Neural cell (in vitro differentiated cells): ENCODE measurements around the gene A2ML1. TPM values are rescaled to one million over a fixed set of nuclear protein-coding genes. Genes with fewer than 3 reads are reported as not detected.

Experiments
- H2AFZ ChIP-seq: fragments of 200-600, 300-800 bp; sonication (generic), shearing (Covaris generic); 2 replicates; pipeline ENCODE4 v1.6.0; 2014; ENCODE audit warnings: low read depth, mild to moderate bottlenecking, antibody characterized with exemption, low read length, moderate library complexity
- H3F3A ChIP-seq: fragments of 200-600 bp; shearing (Covaris generic); 2 replicates; pipeline ENCODE4 v1.6.1; 2016; ENCODE audit warnings: mild to moderate bottlenecking, moderate library complexity, mixed read lengths, antibody characterized with exemption, low read length; ENCODE audit not compliant: insufficient read depth, poor library complexity, severe bottlenecking
- H3K27ac ChIP-seq: fragments of 200-600, 300-800 bp; sonication (generic), shearing (Covaris generic); 2 replicates; pipeline ENCODE4 v1.5.1; 2014; ENCODE audit warnings: mild to moderate bottlenecking, low read length, moderate library complexity
- H3K27me3 ChIP-seq: fragments of 300-800, 200-600 bp; sonication (generic), shearing (Covaris generic); 2 replicates; pipeline ENCODE4 v1.6.0; 2014; ENCODE audit warnings: mild to moderate bottlenecking, low read depth, low read length, moderate library complexity; ENCODE audit not compliant: insufficient read depth
- H3K36me3 ChIP-seq: fragments of 300-800, 200-600 bp; sonication (generic), shearing (Covaris generic); 2 replicates; pipeline ENCODE4 v1.5.1; 2014; ENCODE audit warnings: mild to moderate bottlenecking, antibody characterized with exemption, low read length, moderate library complexity; ENCODE audit not compliant: insufficient read depth
- H3K4me2 ChIP-seq: fragments of 300-800, 200-600 bp; sonication (generic), shearing (Covaris generic); 2 replicates; pipeline ENCODE4 v1.6.0; 2014; ENCODE audit warnings: mild to moderate bottlenecking, low read length
- H3K4me3 ChIP-seq: fragments of 300-800, 200-600 bp; sonication (generic), shearing (Covaris generic); 2 replicates; pipeline ENCODE4 v1.5.1; 2014; ENCODE audit warnings: mild to moderate bottlenecking, low read length, moderate library complexity
- H3K79me2 ChIP-seq: fragments of 200-600 bp; shearing (Covaris generic); replicated peaks from 2 replicates; pipeline ENCODE4 v1.6.0; 2014; ENCODE audit warnings: mild to moderate bottlenecking, low read length, moderate library complexity; ENCODE audit not compliant: insufficient read depth
- H3K9ac ChIP-seq: fragments of 300-800, 200-600 bp; sonication (generic), shearing (Covaris generic); 2 replicates; pipeline ENCODE4 v1.6.1; 2016; ENCODE audit warnings: mild to moderate bottlenecking, low read length, mixed read lengths
- H3K9me2 ChIP-seq: fragments of 200-600 bp; shearing (Covaris generic); 2 replicates; pipeline ENCODE4 v1.6.1; 2016; ENCODE audit warnings: mild to moderate bottlenecking, low read length, mixed read lengths; ENCODE audit not compliant: insufficient read depth
- H3K9me3 ChIP-seq: fragments of 200-600, 300-800 bp; sonication (generic), shearing (Covaris generic); 2 replicates; pipeline ENCODE4 v1.6.1; 2016; ENCODE audit warnings: mild to moderate bottlenecking, mixed run types, low read length, moderate library complexity, mixed read lengths
- H4K20me1 ChIP-seq: fragments of 200-600 bp; shearing (Covaris generic); 2 replicates; pipeline ENCODE4 v1.6.1; 2016; ENCODE audit warnings: mild to moderate bottlenecking, mixed run types; ENCODE audit not compliant: insufficient read depth
- EP300 ChIP-seq: fragments of 450-650 bp; conservative IDR thresholded peaks from 2 replicates; pipeline ENCODE4 v1.6.1; 2014; ENCODE audit warnings: antibody characterized with exemption, mild to moderate bottlenecking, moderate library complexity; ENCODE audit not compliant: poor library complexity, severe bottlenecking
- EZH2 ChIP-seq: fragments of 200-600, 300-800 bp; shearing (Covaris generic), sonication (generic); IDR thresholded peaks from 2 replicates; pipeline ENCODE4 v1.6.1; 2014; ENCODE audit warnings: antibody characterized with exemption, low read length, borderline replicate concordance, mild to moderate bottlenecking; ENCODE audit not compliant: insufficient read depth, poor library complexity, severe bottlenecking
- MXI1 ChIP-seq: fragments of 450-650 bp; conservative IDR thresholded peaks from 2 replicates; pipeline ENCODE4 v1.6.1; 2014; ENCODE audit warnings: antibody characterized with exemption, mild to moderate bottlenecking; ENCODE audit not compliant: poor library complexity, severe bottlenecking
- POLR2AphosphoS5 ChIP-seq: IDR thresholded peaks from 2 replicates; pipeline ENCODE4 v1.6.1; 2012
- RAD21 ChIP-seq: fragments of 450-650 bp; conservative IDR thresholded peaks from 2 replicates; pipeline ENCODE4 v1.6.1; 2014; ENCODE audit warnings: antibody characterized with exemption, mild to moderate bottlenecking, moderate library complexity
- SMC3 ChIP-seq: fragments of 450-650 bp; conservative IDR thresholded peaks from 2 replicates; pipeline ENCODE4 v1.6.1; 2014; ENCODE audit warnings: antibody characterized with exemption, mild to moderate bottlenecking, moderate library complexity; ENCODE audit not compliant: poor library complexity
- TAF1 ChIP-seq: IDR thresholded peaks from 2 replicates; pipeline ENCODE4 v1.6.1; 2012; ENCODE audit warnings: low read depth
- polyA plus RNA-seq: library from polyadenylated mRNA; depleted of rRNA; stranded (reverse); fragments of >200 nt; gene quantifications from 2 replicates; pipeline ENCODE4 v1.2.3, GENCODE V29; 2014
- TF ChIP-seq, protein P1 (sequence below): fragments of 450-650 bp; IDR thresholded peaks from 2 replicates; pipeline ENCODE4 v1.5.1; 2014; ENCODE audit warnings: antibody characterized with exemption, mild to moderate bottlenecking, moderate library complexity; ENCODE audit not compliant: poor library complexity, severe bottlenecking
- TF ChIP-seq, protein P2 (sequence below): IDR thresholded peaks from 2 replicates; pipeline ENCODE4 v1.6.1; 2012; ENCODE audit warnings: borderline replicate concordance

A2ML1 gene
- polyA plus RNA-seq, 1 donor from 2014 or later, result not detected

DNA sequence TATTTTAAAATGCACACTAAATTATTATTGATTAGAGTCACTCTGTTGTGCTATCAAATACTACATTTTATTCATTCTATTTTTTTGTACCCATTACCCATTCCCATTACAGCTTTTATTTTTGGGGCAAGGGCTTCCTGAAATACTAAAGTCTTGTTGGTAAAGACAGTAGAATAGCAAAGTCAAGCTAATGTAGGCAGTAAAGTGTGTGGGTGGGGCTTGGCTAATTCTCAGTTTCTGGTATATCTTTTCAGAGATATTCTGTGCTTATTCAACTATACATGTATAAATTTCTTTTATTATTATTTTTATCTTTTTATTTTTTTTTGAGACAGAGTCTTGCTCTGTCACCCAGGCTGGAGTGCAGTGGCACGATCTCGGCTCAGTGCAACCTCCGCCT, 69.6 kb downstream of the A2ML1 start:
- no peaks in the 10 kb centered on the region for H3K36me3 ChIP-seq
- no peak overlapping the region for H3K4me2 ChIP-seq
- H3K79me2 ChIP-seq, result no peaks in the 10 kb centered on the region
- H2AFZ ChIP-seq, result no peak overlapping the region
- H3K9ac ChIP-seq, result no peak overlapping the region
- no peaks in the 10 kb centered on the region for H3K9me3 ChIP-seq
- H3K27ac ChIP-seq, result no peak overlapping the region
- H3F3A ChIP-seq, result no peaks in the 10 kb centered on the region
- no peak for TF ChIP-seq SMC3
- TF ChIP-seq, protein P1, sequence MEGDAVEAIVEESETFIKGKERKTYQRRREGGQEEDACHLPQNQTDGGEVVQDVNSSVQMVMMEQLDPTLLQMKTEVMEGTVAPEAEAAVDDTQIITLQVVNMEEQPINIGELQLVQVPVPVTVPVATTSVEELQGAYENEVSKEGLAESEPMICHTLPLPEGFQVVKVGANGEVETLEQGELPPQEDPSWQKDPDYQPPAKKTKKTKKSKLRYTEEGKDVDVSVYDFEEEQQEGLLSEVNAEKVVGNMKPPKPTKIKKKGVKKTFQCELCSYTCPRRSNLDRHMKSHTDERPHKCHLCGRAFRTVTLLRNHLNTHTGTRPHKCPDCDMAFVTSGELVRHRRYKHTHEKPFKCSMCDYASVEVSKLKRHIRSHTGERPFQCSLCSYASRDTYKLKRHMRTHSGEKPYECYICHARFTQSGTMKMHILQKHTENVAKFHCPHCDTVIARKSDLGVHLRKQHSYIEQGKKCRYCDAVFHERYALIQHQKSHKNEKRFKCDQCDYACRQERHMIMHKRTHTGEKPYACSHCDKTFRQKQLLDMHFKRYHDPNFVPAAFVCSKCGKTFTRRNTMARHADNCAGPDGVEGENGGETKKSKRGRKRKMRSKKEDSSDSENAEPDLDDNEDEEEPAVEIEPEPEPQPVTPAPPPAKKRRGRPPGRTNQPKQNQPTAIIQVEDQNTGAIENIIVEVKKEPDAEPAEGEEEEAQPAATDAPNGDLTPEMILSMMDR, result no peak
- no peak for TF ChIP-seq MXI1
- no peak for TF ChIP-seq TAF1
- no peak for TF ChIP-seq POLR2AphosphoS5
- no peak for TF ChIP-seq RAD21
- no peak for TF ChIP-seq EZH2
- TF ChIP-seq, protein P2, sequence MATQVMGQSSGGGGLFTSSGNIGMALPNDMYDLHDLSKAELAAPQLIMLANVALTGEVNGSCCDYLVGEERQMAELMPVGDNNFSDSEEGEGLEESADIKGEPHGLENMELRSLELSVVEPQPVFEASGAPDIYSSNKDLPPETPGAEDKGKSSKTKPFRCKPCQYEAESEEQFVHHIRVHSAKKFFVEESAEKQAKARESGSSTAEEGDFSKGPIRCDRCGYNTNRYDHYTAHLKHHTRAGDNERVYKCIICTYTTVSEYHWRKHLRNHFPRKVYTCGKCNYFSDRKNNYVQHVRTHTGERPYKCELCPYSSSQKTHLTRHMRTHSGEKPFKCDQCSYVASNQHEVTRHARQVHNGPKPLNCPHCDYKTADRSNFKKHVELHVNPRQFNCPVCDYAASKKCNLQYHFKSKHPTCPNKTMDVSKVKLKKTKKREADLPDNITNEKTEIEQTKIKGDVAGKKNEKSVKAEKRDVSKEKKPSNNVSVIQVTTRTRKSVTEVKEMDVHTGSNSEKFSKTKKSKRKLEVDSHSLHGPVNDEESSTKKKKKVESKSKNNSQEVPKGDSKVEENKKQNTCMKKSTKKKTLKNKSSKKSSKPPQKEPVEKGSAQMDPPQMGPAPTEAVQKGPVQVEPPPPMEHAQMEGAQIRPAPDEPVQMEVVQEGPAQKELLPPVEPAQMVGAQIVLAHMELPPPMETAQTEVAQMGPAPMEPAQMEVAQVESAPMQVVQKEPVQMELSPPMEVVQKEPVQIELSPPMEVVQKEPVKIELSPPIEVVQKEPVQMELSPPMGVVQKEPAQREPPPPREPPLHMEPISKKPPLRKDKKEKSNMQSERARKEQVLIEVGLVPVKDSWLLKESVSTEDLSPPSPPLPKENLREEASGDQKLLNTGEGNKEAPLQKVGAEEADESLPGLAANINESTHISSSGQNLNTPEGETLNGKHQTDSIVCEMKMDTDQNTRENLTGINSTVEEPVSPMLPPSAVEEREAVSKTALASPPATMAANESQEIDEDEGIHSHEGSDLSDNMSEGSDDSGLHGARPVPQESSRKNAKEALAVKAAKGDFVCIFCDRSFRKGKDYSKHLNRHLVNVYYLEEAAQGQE, result no peak
- TF ChIP-seq EP300, result no peak
- no peak overlapping the region for H3K4me3 ChIP-seq
- no peaks in the 10 kb centered on the region for H3K27me3 ChIP-seq
- H3K9me2 ChIP-seq, result no peaks in the 10 kb centered on the region
- no peaks in the 10 kb centered on the region for H4K20me1 ChIP-seq

DNA sequence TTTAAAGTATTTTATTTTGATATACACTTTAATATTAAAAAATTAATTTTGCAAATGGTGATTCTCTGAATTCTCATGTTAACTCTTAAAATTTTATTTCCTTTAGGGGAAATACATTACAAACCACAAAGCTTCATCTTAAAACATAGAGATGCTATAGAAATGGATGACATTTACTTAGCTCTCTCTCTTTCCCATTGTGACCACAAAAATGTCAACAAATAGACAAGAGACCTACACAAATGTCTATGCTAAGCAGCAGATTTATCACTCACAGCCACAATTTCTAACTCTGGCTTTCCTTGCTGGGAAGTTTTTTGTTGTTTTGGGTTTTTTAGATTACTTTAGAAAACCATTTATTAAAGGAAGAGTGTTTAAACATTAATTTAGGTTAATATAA, 72.0 kb downstream of the A2ML1 start:
- Histone ChIP-seq H3K27ac (no peak overlapping the region), H3K9ac (no peak overlapping the region), H3K79me2 (no peaks in the 10 kb centered on the region), H3K4me3 (no peak overlapping the region), H2AFZ (no peak overlapping the region), H4K20me1 (no peaks in the 10 kb centered on the region), H3F3A (no peaks in the 10 kb centered on the region), H3K4me2 (no peak overlapping the region), H3K27me3 (no peaks in the 10 kb centered on the region), H3K9me2 (no peaks in the 10 kb centered on the region), H3K9me3 (no peaks in the 10 kb centered on the region), H3K36me3 (no peaks in the 10 kb centered on the region)
- TF ChIP-seq, protein P2, result no peak
- TF ChIP-seq EP300, result no peak
- TF ChIP-seq POLR2AphosphoS5, result no peak
- no peak for TF ChIP-seq EZH2
- TF ChIP-seq TAF1, result no peak
- TF ChIP-seq RAD21, result no peak
- no peak for TF ChIP-seq MXI1
- no peak for TF ChIP-seq SMC3
- TF ChIP-seq, protein P1, result no peak
